Loucy (cell line): ENCODE data around the gene RHBDF1.
"Not testable (repeated sequence)": the region's sequence is repeated elsewhere in the genome, so short reads cannot be mapped to it uniquely, and the experiment has no call there.

ENCODE experiments used
- EZH2phosphoT487 ChIP-seq: fragments of 200-600 bp; IDR thresholded peaks from 2 replicates; pipeline ENCODE4 v1.6.1; 2018; ENCODE audit warnings: antibody characterized with exemption, mild to moderate bottlenecking, moderate library complexity, borderline replicate concordance
- TF ChIP-seq, protein P1 (sequence below): fragments of 200-600 bp; sonication (generic); conservative IDR thresholded peaks from 2 replicates; pipeline ENCODE4 v1.5.1; 2014; ENCODE audit warnings: mild to moderate bottlenecking, antibody characterized with exemption, low read length

DNA sequence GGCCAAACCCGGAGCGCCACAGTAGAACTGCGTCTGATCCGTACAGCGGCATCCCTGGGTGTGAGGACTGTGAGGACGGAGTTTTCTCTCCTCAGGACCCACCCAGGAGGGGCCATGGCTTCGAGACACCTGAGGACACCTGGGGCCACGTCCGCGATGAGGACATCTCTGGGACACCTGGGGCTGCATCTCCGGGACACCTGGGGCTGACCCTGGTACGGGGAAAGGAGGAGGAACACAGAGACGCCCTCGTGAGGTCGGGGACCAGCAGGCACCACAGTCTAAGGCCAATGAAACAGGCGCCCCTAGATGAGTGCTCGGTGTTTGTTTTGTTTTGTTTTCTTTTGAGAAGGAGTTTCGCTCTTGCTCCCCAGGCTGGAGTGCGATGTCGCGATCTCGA lies 48.3 kb downstream of the RHBDF1 start:
- TF ChIP-seq, protein P1, sequence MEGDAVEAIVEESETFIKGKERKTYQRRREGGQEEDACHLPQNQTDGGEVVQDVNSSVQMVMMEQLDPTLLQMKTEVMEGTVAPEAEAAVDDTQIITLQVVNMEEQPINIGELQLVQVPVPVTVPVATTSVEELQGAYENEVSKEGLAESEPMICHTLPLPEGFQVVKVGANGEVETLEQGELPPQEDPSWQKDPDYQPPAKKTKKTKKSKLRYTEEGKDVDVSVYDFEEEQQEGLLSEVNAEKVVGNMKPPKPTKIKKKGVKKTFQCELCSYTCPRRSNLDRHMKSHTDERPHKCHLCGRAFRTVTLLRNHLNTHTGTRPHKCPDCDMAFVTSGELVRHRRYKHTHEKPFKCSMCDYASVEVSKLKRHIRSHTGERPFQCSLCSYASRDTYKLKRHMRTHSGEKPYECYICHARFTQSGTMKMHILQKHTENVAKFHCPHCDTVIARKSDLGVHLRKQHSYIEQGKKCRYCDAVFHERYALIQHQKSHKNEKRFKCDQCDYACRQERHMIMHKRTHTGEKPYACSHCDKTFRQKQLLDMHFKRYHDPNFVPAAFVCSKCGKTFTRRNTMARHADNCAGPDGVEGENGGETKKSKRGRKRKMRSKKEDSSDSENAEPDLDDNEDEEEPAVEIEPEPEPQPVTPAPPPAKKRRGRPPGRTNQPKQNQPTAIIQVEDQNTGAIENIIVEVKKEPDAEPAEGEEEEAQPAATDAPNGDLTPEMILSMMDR = not testable (repeated sequence)
- not testable (repeated sequence) for TF ChIP-seq EZH2phosphoT487
